DND-41 (cell line): ENCODE measurements around the gene ACTR1A.

ENCODE experiments used
- ATAC-seq: fragments of 200-7000 bp; cut with Tn5 transposase; 3 replicates; pipeline ENCODE4 v1.9.1; 2021; ENCODE audit warnings: low read depth; ENCODE audit not compliant: insufficient read depth
- DNase-seq: peaks from one replicate; pipeline ENCODE4 v3.0.0-alpha.2; 2020
- H2AFZ ChIP-seq: 2 replicates; pipeline ENCODE4 v1.6.0; 2012; ENCODE audit warnings: low read depth, low read length
- H3K27ac ChIP-seq: 2 replicates; pipeline ENCODE4 v1.5.1; 2012; ENCODE audit warnings: low read length, inconsistent platforms
- H3K27me3 ChIP-seq: fragments of 200-600 bp; sonication (generic); 2 replicates; pipeline ENCODE4 v1.6.0; 2012; ENCODE audit warnings: low read length, mild to moderate bottlenecking, inconsistent platforms; ENCODE audit not compliant: insufficient read depth, poor library complexity
- H3K36me3 ChIP-seq: 2 replicates; pipeline ENCODE4 v1.5.1; 2012; ENCODE audit warnings: low read length, inconsistent platforms; ENCODE audit not compliant: insufficient read depth
- H3K4me1 ChIP-seq: 2 replicates; pipeline ENCODE4 v1.5.1; 2012; ENCODE audit warnings: mild to moderate bottlenecking, low read length; ENCODE audit not compliant: insufficient read depth
- H3K4me2 ChIP-seq: 2 replicates; pipeline ENCODE4 v1.6.0; 2012; ENCODE audit warnings: mild to moderate bottlenecking, moderate library complexity, low read length, inconsistent platforms; ENCODE audit not compliant: insufficient read depth
- H3K4me3 ChIP-seq, 2 experiments: fragments of 200-600 bp in 1 of 2; shearing (Covaris generic) in 1 of 2; 2 replicates each; pipeline ENCODE4 v1.5.1; 2012 to 2016; ENCODE audit warnings: inconsistent platforms in 2 of 2, low read length in 2 of 2, mild to moderate bottlenecking in 2 of 2, low read depth in 1 of 2, moderate library complexity in 1 of 2
- H3K79me2 ChIP-seq: 2 replicates; pipeline ENCODE4 v1.6.0; 2012; ENCODE audit warnings: low read length, inconsistent platforms; ENCODE audit not compliant: insufficient read depth
- H3K9ac ChIP-seq: 2 replicates; pipeline ENCODE4 v1.6.0; 2012; ENCODE audit warnings: low read depth, mild to moderate bottlenecking, inconsistent platforms, low read length, moderate library complexity
- H3K9me3 ChIP-seq: 2 replicates; pipeline ENCODE4 v1.5.1; 2012; ENCODE audit warnings: low read length, moderate library complexity, mild to moderate bottlenecking, inconsistent platforms; ENCODE audit not compliant: insufficient read depth, severe bottlenecking
- H4K20me1 ChIP-seq: 2 replicates; pipeline ENCODE4 v1.6.0; 2012; ENCODE audit warnings: low read length; ENCODE audit not compliant: insufficient read depth
- CTCF ChIP-seq: IDR thresholded peaks from 2 replicates; pipeline ENCODE4 v1.5.1; 2012; ENCODE audit warnings: borderline replicate concordance, low read length, moderate library complexity, mild to moderate bottlenecking; ENCODE audit not compliant: poor library complexity, severe bottlenecking; ENCODE audit errors: extremely low read depth
- EZH2 ChIP-seq: IDR thresholded peaks from 3 replicates; pipeline ENCODE4 v1.6.1; 2012; ENCODE audit warnings: borderline replicate concordance, low read depth, mild to moderate bottlenecking, moderate library complexity, low read length, inconsistent platforms; ENCODE audit not compliant: severe bottlenecking

The ACTR1A gene

GRCh38 chr10:102534333-102534732, 31.8 kb upstream of the ACTR1A start:
- DNase-seq (no peak), ATAC-seq (no peak)
- Histone ChIP-seq H2AFZ (no peak overlapping the region), H3K27ac (no peak overlapping the region), H4K20me1 (peaks cover 9% of the 10 kb centered on the region; the same call in 1 of the 2 replicates), H3K4me1 (no peaks in the 10 kb centered on the region), H3K36me3 (peaks cover 10% of the 10 kb centered on the region; the same call in 1 of the 2 replicates), H3K9ac (no peak overlapping the region), H3K9me3 (no peaks in the 10 kb centered on the region), H3K79me2 (peaks cover 3% of the 10 kb centered on the region; the same call in 1 of the 2 replicates), H3K27me3 (no peaks in the 10 kb centered on the region), H3K4me2 (no peak overlapping the region), H3K4me3 (no peak overlapping the region)
- TF ChIP-seq EZH2 (no peak), CTCF (no peak)

GRCh38 chr10:102527546-102527945, 25.0 kb upstream of the ACTR1A start:
- no peak for TF ChIP-seq CTCF
- TF ChIP-seq EZH2 = no peak

GRCh38 chr10:102524746-102525145, 22.2 kb upstream of the ACTR1A start:
- Histone ChIP-seq H3K4me3 (no peak overlapping the region), H3K79me2 (peaks cover 9% of the 10 kb centered on the region; the same call in 1 of the 2 replicates), H3K27ac (no peak overlapping the region), H3K4me1 (no peaks in the 10 kb centered on the region), H3K9me3 (no peaks in the 10 kb centered on the region), H2AFZ (no peak overlapping the region), H3K9ac (no peak overlapping the region), H3K27me3 (no peaks in the 10 kb centered on the region), H3K4me2 (no peak overlapping the region), H3K36me3 (peaks cover 28% of the 10 kb centered on the region), H4K20me1 (no peaks in the 10 kb centered on the region; the same call in 1 of the 2 replicates)
- TF ChIP-seq CTCF (no peak), EZH2 (no peak)
- DNase-seq (no peak), ATAC-seq (no peak)

More at GRCh38 chr10:102527546-102527945, 25.0 kb upstream of the ACTR1A start:
- Histone ChIP-seq H3K4me1 (no peaks in the 10 kb centered on the region), H3K27me3 (no peaks in the 10 kb centered on the region), H3K4me2 (no peak overlapping the region), H3K27ac (no peak overlapping the region), H3K4me3 (no peak overlapping the region), H3K9me3 (no peaks in the 10 kb centered on the region), H3K9ac (no peak overlapping the region), H4K20me1 (no peaks in the 10 kb centered on the region), H3K79me2 (peaks cover 4% of the 10 kb centered on the region; the same call in 1 of the 2 replicates), H2AFZ (no peak overlapping the region), H3K36me3 (peaks cover 21% of the 10 kb centered on the region)
- no peak for DNase-seq
- no peak for ATAC-seq
